Panc1 (cell line): ENCODE data around the gene CNKSR2. TPM values are rescaled to one million over a fixed set of nuclear protein-coding genes. Genes with fewer than 3 reads are reported as not detected.

Source experiments
- ATAC-seq: fragments of 200-7000 bp; cut with Tn5 transposase; 2 replicates; pipeline ENCODE4 v1.9.1; 2020; ENCODE audit warnings: mild to moderate bottlenecking, moderate library complexity
- BruUV-seq: library from RNA; stranded (reverse); fragments of 400-500 nt; replicated peaks from 2 replicates; lab custom pipeline; 2021; lab: Mats Ljungman, UMichigan
- CTCF ChIA-PET: fragments of 300-600 bp; sonication (Branson Sonifier 250); formaldehyde crosslinking; loops from one replicate; lab custom pipeline; 2022; ENCODE audit warnings: antibody characterized with exemption; lab: Charles Lee
- POLR2A ChIA-PET: fragments of 300-600 bp; sonication (Branson Sonifier 250); formaldehyde crosslinking; loops from one replicate; lab custom pipeline; 2022; ENCODE audit warnings: antibody characterized with exemption; lab: Charles Lee
- DNase-seq: peaks from one replicate; pipeline ENCODE4 v3.0.0-alpha.2; 2010; ENCODE audit warnings: low read depth, low spot score
- H3K27ac ChIP-seq: 2 replicates; pipeline ENCODE4 v1.5.1; 2011; ENCODE audit warnings: mild to moderate bottlenecking, low read length, inconsistent platforms
- H3K27me3 ChIP-seq: fragments of 200-500 bp; sonication (Bioruptor generic); 2 replicates; pipeline ENCODE4 v1.6.0; 2014; ENCODE audit warnings: low read length, inconsistent platforms; ENCODE audit not compliant: control insufficient read depth, insufficient read depth
- H3K36me3 ChIP-seq: fragments of 200-500 bp; sonication (Bioruptor generic); 2 replicates; pipeline ENCODE4 v1.5.1; 2014; ENCODE audit warnings: inconsistent platforms, mild to moderate bottlenecking, low read length, moderate library complexity; ENCODE audit not compliant: control insufficient read depth, insufficient read depth
- H3K4me1 ChIP-seq: 2 replicates; pipeline ENCODE4 v1.5.1; 2011; ENCODE audit warnings: inconsistent platforms, mild to moderate bottlenecking, low read length, moderate library complexity; ENCODE audit not compliant: control insufficient read depth, insufficient read depth
- H3K4me3 ChIP-seq, 2 experiments: 2 replicates each; pipeline ENCODE4 v1.5.1; 2011 to 2012; ENCODE audit warnings: low read depth in 2 of 2, low read length in 2 of 2, mild to moderate bottlenecking in 2 of 2, inconsistent platforms in 1 of 2, moderate library complexity in 1 of 2
- H3K9me3 ChIP-seq: fragments of 200-500 bp; sonication (Bioruptor generic); 2 replicates; pipeline ENCODE4 v1.5.1; 2014; ENCODE audit warnings: low read depth, mild to moderate bottlenecking, inconsistent platforms, low read length, moderate library complexity; ENCODE audit not compliant: control insufficient read depth, insufficient read depth
- CTCF ChIP-seq: fragments of 450-650 bp; IDR thresholded peaks from 2 replicates; pipeline ENCODE4 v1.5.1; 2017; ENCODE audit warnings: mild to moderate bottlenecking
- POLR2AphosphoS5 ChIP-seq: IDR thresholded peaks from 2 replicates; pipeline ENCODE4 v1.6.1; 2012; ENCODE audit warnings: mild to moderate bottlenecking, low read depth, low read length, moderate library complexity
- REST ChIP-seq, 2 experiments: IDR thresholded peaks; 2 replicates each; pipeline ENCODE4 v1.6.1; 2011 to 2012; ENCODE audit warnings: low read depth in 2 of 2, control low read depth in 1 of 2, low read length in 1 of 2, mild to moderate bottlenecking in 1 of 2, moderate library complexity in 1 of 2; ENCODE audit not compliant: insufficient read depth in 1 of 2
- SIN3A ChIP-seq: IDR thresholded peaks from 2 replicates; pipeline ENCODE4 v1.6.1; 2012; ENCODE audit warnings: low read depth, mild to moderate bottlenecking, low read length, moderate library complexity, borderline replicate concordance; ENCODE audit not compliant: insufficient read depth
- TCF7L2 ChIP-seq: IDR thresholded peaks from 2 replicates; pipeline ENCODE4 v1.6.1; 2011; ENCODE audit warnings: mild to moderate bottlenecking, low read depth, low read length, inconsistent platforms
- in situ Hi-C: cut with HindIII; loops from 2 replicates; pipeline ENCODE4 v1.10.0; 2016; ENCODE audit warnings: low sequenced_read_pairs, low pct_unique_long_range_greater_than_20kb
- intact Hi-C: fragments of 100-400 bp; cut with micrococcal nuclease; formaldehyde crosslinking; loops from one replicate; pipeline ENCODE4 v1.10.0; 2022; ENCODE audit not compliant: unreplicated experiment
- total RNA-seq: library from RNA; stranded (reverse); gene quantifications from one replicate; pipeline ENCODE4 v1.2.1, GENCODE V29; 2021; ENCODE audit not compliant: unreplicated experiment

CNKSR2 gene
- total RNA-seq, 1 experiment from 2014 or later = not detected

GRCh38 chrX:21384178-21384577, 10.0 kb downstream of the CNKSR2 start:
- DNase-seq (no peak), ATAC-seq (no peak)
- intact Hi-C loops (no loop called here), in situ Hi-C loops (no loop called here)
- Histone ChIP-seq H3K9me3 (no peaks in the 10 kb centered on the region), H3K27me3 (no peaks in the 10 kb centered on the region), H3K36me3 (no peaks in the 10 kb centered on the region), H3K4me3 (no peak overlapping the region), H3K27ac (no peak overlapping the region), H3K4me1 (no peaks in the 10 kb centered on the region)
- ChIA-PET POLR2A (no interaction called here), CTCF (no interaction called here)
- no peak for TF ChIP-seq POLR2AphosphoS5
- no peak for TF ChIP-seq REST (IDR thresholded peaks at IDR 0.05; ENCODE audit: insufficient read depth in 1 of 2, low read depth in 2 of 2, low read length in 1 of 2)
- TF ChIP-seq CTCF = no peak
- no peak for TF ChIP-seq TCF7L2
- no peak for TF ChIP-seq SIN3A
- no TSS peak for BruUV-seq

GRCh38 chrX:21394792-21395191, 20.6 kb downstream of the CNKSR2 start:
- in situ Hi-C loops (no loop called here), intact Hi-C loops (no loop called here)
- Histone ChIP-seq H3K9me3 (no peaks in the 10 kb centered on the region), H3K4me3 (no peak overlapping the region), H3K4me1 (no peaks in the 10 kb centered on the region), H3K36me3 (no peaks in the 10 kb centered on the region), H3K27me3 (no peaks in the 10 kb centered on the region), H3K27ac (no peak overlapping the region)
- no peak for DNase-seq
- POLR2A ChIA-PET = no interaction called here
- CTCF ChIA-PET = no interaction called here
- TF ChIP-seq CTCF (no peak), POLR2AphosphoS5 (no peak), SIN3A (no peak), REST (IDR thresholded peaks at IDR 0.05; ENCODE audit: insufficient read depth in 1 of 2, low read depth in 2 of 2, low read length in 1 of 2) (no peak), TCF7L2 (no peak)
- BruUV-seq = no TSS peak
- no peak for ATAC-seq
